ENCODE measurements around the gene PAXIP1.

GRCh38 chr7:155020996-155021395, 18.1 kb upstream of the PAXIP1 start:
- TF ChIP-seq CTCF (IDR thresholded peaks at IDR 0.05) (no peak), POLR2A (IDR thresholded peaks at IDR 0.05) (no peak)

Measured in esophagus squamous epithelium (tissue), 4 donors.